ENCODE data around the gene RNASE4. TPM values are rescaled to one million over a fixed set of nuclear protein-coding genes. Genes with fewer than 3 reads are reported as not detected.

The RNASE4 gene
- total RNA-seq, 1 experiment from 2014 or later: not detected

- H2BK12ac ChIP-seq (ENCODE audit: insufficient read length, low read depth, low read length): no peak within 1 kb of the TSS
- H2BK5ac ChIP-seq (ENCODE audit: insufficient read length, low read length): no peak within 1 kb of the TSS
- H2BK20ac ChIP-seq (ENCODE audit: low read depth, low read length, poor library complexity, severe bottlenecking): no peak within 1 kb of the TSS
- no peak within 1 kb of the TSS for H3K9ac ChIP-seq (ENCODE audit: extremely low read depth, insufficient read length, low read length)
- no peak within 1 kb of the TSS for H2BK15ac ChIP-seq (ENCODE audit: low read depth, low read length)
- no peak within 1 kb of the TSS for H2BK120ac ChIP-seq (ENCODE audit: low read depth, low read length, poor library complexity, severe bottlenecking)
- WGBS (ENCODE audit: extremely low coverage, insufficient read length, low lambda C conversion rate): no CpG with 5 or more reads among the region's 2 CpGs
- no peaks in the 10 kb centered on the region for H3K9me3 ChIP-seq (ENCODE audit: control insufficient read depth, low read depth, low read length)
- no peak within 1 kb of the TSS for H3K18ac ChIP-seq (ENCODE audit: insufficient read length, low read depth, low read length)
- DNase-seq: no peak
- peaks cover 7 to 9% of the 10 kb centered on the region in 2 experiments for H3K4me1 Mint-ChIP-seq
- H3K4me3 Mint-ChIP-seq: no peak within 1 kb of the TSS
- no peak within 1 kb of the TSS for H3K27ac ChIP-seq (ENCODE audit: insufficient read length, low read depth, low read length)
- H3T11ph ChIP-seq (ENCODE audit: low read length): no peak within 1 kb of the TSS
- no peaks in the 10 kb centered on the region for H3K36me3 Mint-ChIP-seq (ENCODE audit: insufficient read depth in 1 of 3, low read depth in 3 of 3)
- H3K4me2 ChIP-seq (ENCODE audit: insufficient read depth, insufficient read length, low read length): no peak within 1 kb of the TSS
- no peaks in the 10 kb centered on the region for H4K20me1 ChIP-seq (ENCODE audit: control insufficient read depth, insufficient read depth, insufficient read length)
- H3K27ac Mint-ChIP-seq: no peak within 1 kb of the TSS; a peak in 1 of 7 replicates
- TF ChIP-seq, protein P1, sequence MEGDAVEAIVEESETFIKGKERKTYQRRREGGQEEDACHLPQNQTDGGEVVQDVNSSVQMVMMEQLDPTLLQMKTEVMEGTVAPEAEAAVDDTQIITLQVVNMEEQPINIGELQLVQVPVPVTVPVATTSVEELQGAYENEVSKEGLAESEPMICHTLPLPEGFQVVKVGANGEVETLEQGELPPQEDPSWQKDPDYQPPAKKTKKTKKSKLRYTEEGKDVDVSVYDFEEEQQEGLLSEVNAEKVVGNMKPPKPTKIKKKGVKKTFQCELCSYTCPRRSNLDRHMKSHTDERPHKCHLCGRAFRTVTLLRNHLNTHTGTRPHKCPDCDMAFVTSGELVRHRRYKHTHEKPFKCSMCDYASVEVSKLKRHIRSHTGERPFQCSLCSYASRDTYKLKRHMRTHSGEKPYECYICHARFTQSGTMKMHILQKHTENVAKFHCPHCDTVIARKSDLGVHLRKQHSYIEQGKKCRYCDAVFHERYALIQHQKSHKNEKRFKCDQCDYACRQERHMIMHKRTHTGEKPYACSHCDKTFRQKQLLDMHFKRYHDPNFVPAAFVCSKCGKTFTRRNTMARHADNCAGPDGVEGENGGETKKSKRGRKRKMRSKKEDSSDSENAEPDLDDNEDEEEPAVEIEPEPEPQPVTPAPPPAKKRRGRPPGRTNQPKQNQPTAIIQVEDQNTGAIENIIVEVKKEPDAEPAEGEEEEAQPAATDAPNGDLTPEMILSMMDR (conservative IDR thresholded peaks at IDR 0.05): no peak
- no peak within 1 kb of the TSS for H3K4ac ChIP-seq (ENCODE audit: low read depth, low read length)
- H3K23ac ChIP-seq (ENCODE audit: insufficient read length, low read depth, low read length): no peak within 1 kb of the TSS
- H3K79me1 ChIP-seq (ENCODE audit: insufficient read depth, low read depth, low read length, poor library complexity, severe bottlenecking): no peaks in the 10 kb centered on the region
- H3K79me2 ChIP-seq (ENCODE audit: insufficient read depth, low read length): no peaks in the 10 kb centered on the region
- H3K4me1 ChIP-seq (ENCODE audit: insufficient read depth, low read length): no peaks in the 10 kb centered on the region
- no peaks in the 10 kb centered on the region for H3K23me2 ChIP-seq (ENCODE audit: insufficient read length, low read depth, low read length, poor library complexity, severe bottlenecking)
- H4K5ac ChIP-seq (ENCODE audit: insufficient read length, low read depth, low read length): no peak within 1 kb of the TSS
- H4K8ac ChIP-seq (replicated peaks; ENCODE audit: insufficient read length, low read depth, low read length): no peak within 1 kb of the TSS
- H3K27me3 ChIP-seq (ENCODE audit: insufficient read depth, low read length): no peaks in the 10 kb centered on the region
- no peaks in the 10 kb centered on the region for H3K9me3 Mint-ChIP-seq
- H3K56ac ChIP-seq (ENCODE audit: insufficient read length, low read depth, low read length): no peak within 1 kb of the TSS
- H3K14ac ChIP-seq (ENCODE audit: insufficient read depth, low read length): no peak within 1 kb of the TSS
- H2AK5ac ChIP-seq (ENCODE audit: insufficient read length, low read length): no peak within 1 kb of the TSS
- no peak within 1 kb of the TSS for H4K91ac ChIP-seq (ENCODE audit: insufficient read length, low read depth, low read length)
- no peak within 1 kb of the TSS for H2AFZ ChIP-seq (ENCODE audit: low read length)
- H3K27me3 Mint-ChIP-seq (ENCODE audit: low read depth): peaks cover 44% of the 10 kb centered on the region
These were observed 42.8 kb upstream of the RNASE4 start, which contains the start of gene OR6S1 for GRCh38 chr14:20641591-20641990. OR6S1 (minus strand) TSS chr14:20641691; CDS start chr14:20641691, 0 bp downstream.
